A549 (cell line): ENCODE measurements around the gene LRP1. TPM values are rescaled to one million over a fixed set of nuclear protein-coding genes. Genes with fewer than 3 reads are reported as not detected.
A peak's percentile ranks its signal among the peaks of the same experiment; 100 is the strongest.

Source experiments
- ATAC-seq, 2 experiments: fragments of 200-7000 bp in 1 of 2; fragments of >200 bp in 1 of 2; cut with Nextera tagmentation in 1 of 2; cut with Tn5 transposase in 1 of 2; 3 replicates each; pipeline versions ENCODE4 v1.8.0 to v1.9.1; 2018 to 2020; ENCODE audit warnings: mild to moderate bottlenecking in 1 of 2, moderate library complexity in 1 of 2
- CTCF ChIA-PET: fragments of 300-600 bp; sonication (Branson Sonifier 250); formaldehyde crosslinking; extraction: SDS; loops from one replicate; lab custom pipeline; 2021; ENCODE audit warnings: antibody characterized with exemption, inconsistent platforms; lab: Yijun Ruan, JAX
- POLR2A ChIA-PET: fragments of 350-600 bp; formaldehyde crosslinking; extraction: SDS; loops from one replicate; lab custom pipeline; 2021; ENCODE audit warnings: antibody characterized with exemption, inconsistent platforms; lab: Yijun Ruan, JAX
- DNase-seq, 2 experiments: peaks; one replicate each; pipeline versions ENCODE4 v3.0.0 to v3.0.0-alpha.2; 2011 to 2016; ENCODE audit warnings: low read depth in 1 of 2, low spot score in 1 of 2
- FAIRE-seq: peaks from 2 replicates; lab custom pipeline; 2011; peaks lifted over from hg19 to GRCh38; lab: Jason Lieb, UNC
- H3K27ac ChIP-seq, 2 experiments: fragments of >200 bp; sonication (Bioruptor Twin); formaldehyde crosslinking; 3 replicates each; pipeline ENCODE4 v1.5.1; 2016 to 2017
- H3K4me1 ChIP-seq: fragments of >200 bp; sonication (Bioruptor Twin); formaldehyde crosslinking; 3 replicates; pipeline ENCODE4 v1.6.1; 2016
- H3K4me2 ChIP-seq: fragments of >200 bp; sonication (Bioruptor Twin); formaldehyde crosslinking; 3 replicates; pipeline ENCODE4 v1.6.1; 2016
- H3K4me3 ChIP-seq: fragments of >200 bp; sonication (Bioruptor Twin); formaldehyde crosslinking; 3 replicates; pipeline ENCODE4 v1.5.1; 2016
- H3K9me3 ChIP-seq: fragments of >200 bp; sonication (Bioruptor Twin); formaldehyde crosslinking; 3 replicates; pipeline ENCODE4 v1.6.1; 2016
- ATOH8 ChIP-seq: fragments of 250-450 bp; sonication (Bioruptor Pico); IDR thresholded peaks from 2 replicates; pipeline ENCODE4 v1.5.0; 2020; ENCODE audit warnings: low read depth, mild to moderate bottlenecking, moderate library complexity
- BCL3 ChIP-seq: fragments of >200 bp; sonication (Bioruptor Twin); formaldehyde crosslinking; IDR thresholded peaks from 3 replicates; pipeline ENCODE4 v1.6.1; 2016
- CHD2 ChIP-seq: fragments of 150-350 bp; IDR thresholded peaks from 2 replicates; pipeline ENCODE4 v1.6.1; 2014; ENCODE audit warnings: low read length; ENCODE audit not compliant: partially characterized antibody
- E2F6 ChIP-seq: IDR thresholded peaks from 2 replicates; pipeline ENCODE4 v1.6.1; 2012; ENCODE audit warnings: low read depth, borderline replicate concordance
- GATA3 ChIP-seq: IDR thresholded peaks from 2 replicates; pipeline ENCODE4 v1.6.1; 2012; ENCODE audit warnings: borderline replicate concordance
- HOXB5 ChIP-seq: fragments of 250-450 bp; sonication (Bioruptor Pico); IDR thresholded peaks from 2 replicates; pipeline ENCODE4 v1.5.0; 2020; ENCODE audit warnings: mild to moderate bottlenecking, moderate library complexity
- JUN ChIP-seq, 2 experiments: fragments of >200 bp; sonication (Bioruptor Twin); formaldehyde crosslinking; IDR thresholded peaks; 2 replicates in 1 of 2; 3 replicates in 1 of 2; pipeline ENCODE4 v1.6.1; 2016 to 2017
- JUNB ChIP-seq: fragments of >200 bp; sonication (Bioruptor Twin); formaldehyde crosslinking; IDR thresholded peaks from 2 replicates; pipeline ENCODE4 v1.6.1; 2016
- KDM5A ChIP-seq: fragments of 200-600 bp; sonication (generic); IDR thresholded peaks from 2 replicates; pipeline ENCODE4 v1.6.1; 2016; ENCODE audit warnings: antibody characterized with exemption, mild to moderate bottlenecking
- MAX ChIP-seq: IDR thresholded peaks from 2 replicates; pipeline ENCODE4 v1.6.1; 2012
- MYC ChIP-seq: IDR thresholded peaks from 2 replicates; pipeline ENCODE4 v1.6.1; 2012; ENCODE audit warnings: mild to moderate bottlenecking, inconsistent platforms, low read length, improper control_type of control experiment, borderline replicate concordance
- NPAS2 ChIP-seq: fragments of 250-450 bp; sonication (Bioruptor Pico); IDR thresholded peaks from 2 replicates; pipeline ENCODE4 v1.8.0; 2022; ENCODE audit warnings: mild to moderate bottlenecking, moderate library complexity, borderline replicate concordance
- NR3C1 ChIP-seq: fragments of >200 bp; sonication (Bioruptor Twin); formaldehyde crosslinking; IDR thresholded peaks from 3 replicates; pipeline ENCODE4 v1.6.1; 2017
- PHF8 ChIP-seq: fragments of 200-600 bp; sonication (generic); IDR thresholded peaks from 2 replicates; pipeline ENCODE4 v1.6.1; 2016; ENCODE audit warnings: low read depth, mild to moderate bottlenecking, antibody characterized with exemption, moderate library complexity, borderline replicate concordance
- POLR2A ChIP-seq: IDR thresholded peaks from 2 replicates; pipeline ENCODE4 v1.6.1; 2012; ENCODE audit warnings: mild to moderate bottlenecking, low read length
- RAD21 ChIP-seq, 2 experiments: fragments of >200 bp in 1 of 2; sonication (Bioruptor Twin) in 1 of 2; formaldehyde crosslinking in 1 of 2; IDR thresholded peaks in 1 of 2; conservative IDR thresholded peaks in 1 of 2; 2 replicates in 1 of 2; 3 replicates in 1 of 2; pipeline ENCODE4 v1.6.1; 2012 to 2018; ENCODE audit warnings: inconsistent platforms in 1 of 2
- USF2 ChIP-seq: fragments of 450-650 bp; IDR thresholded peaks from 2 replicates; pipeline ENCODE4 v1.6.1; 2014; ENCODE audit warnings: antibody characterized with exemption
- ZFP36 ChIP-seq: fragments of 450-650 bp; IDR thresholded peaks from 2 replicates; pipeline ENCODE4 v1.6.1; 2014; ENCODE audit warnings: borderline replicate concordance; ENCODE audit not compliant: partially characterized antibody
- ZSCAN20 ChIP-seq: fragments of 250-450 bp; sonication (Bioruptor Pico); IDR thresholded peaks from 2 replicates; pipeline ENCODE4 v1.8.0; 2022; ENCODE audit warnings: mild to moderate bottlenecking, moderate library complexity
- WGBS: methylation state at CpG from one replicate; pipeline ENCODE4 v1.1.6; 2017; ENCODE audit errors: missing lambda C conversion rate; 5-methylcytosine and 5-hydroxymethylcytosine counted together
- polyA plus RNA-seq, 4 experiments: library from polyadenylated mRNA; depleted of rRNA in 3 of 4; stranded (reverse); fragments of >200 nt; fragmentation: RNase III in 1 of 4; extraction: RNeasy Plus Mini Kit Qiagen cat#74134 plus additional on column Dnase treatment in 1 of 4; gene quantifications; 2 replicates in 3 of 4; 3 replicates in 1 of 4; pipeline ENCODE4 v1.2.3, GENCODE V29; 2011 to 2017

Gene LRP1
- polyA plus RNA-seq, 2 of the 4 experiments (the other 2 are of a cell fraction), result 5.6 to 9.4 TPM

- TF ChIP-seq ATOH8 (CRISPR knock-in tag) (no peak), ZSCAN20 (no peak), NPAS2 (CRISPR knock-in tag) (no peak), HOXB5 (CRISPR knock-in tag) (no peak), POLR2A (no peak), ZFP36 (no peak), BCL3 (no peak), NR3C1 (no peak), GATA3 (no peak)
Measured at GRCh38 chr12:57229046-57229633, 100.9 kb downstream of the LRP1 start (continued).

- under 1% methylated on average over 35 of the region's 42 CpGs for WGBS
- FAIRE-seq, result peak; percentile 89
Measured at GRCh38 chr12:57229634-57230380, 101.5 kb downstream of the LRP1 start, which contains the start of gene SHMT2. SHMT2 (plus strand) TSS chr12:57229711; CDS start chr12:57229779, 68 bp downstream.

More at GRCh38 chr12:57229634-57230380, 101.5 kb downstream of the LRP1 start, which contains the start of gene SHMT2:
- Histone ChIP-seq H3K4me2 (peak within 1 kb of the TSS; percentile 98), H3K4me3 (peak within 1 kb of the TSS; percentile 78), H3K9me3 (no peaks in the 10 kb centered on the region), H3K4me1 (peaks cover 12% of the 10 kb centered on the region; the same call in 2 of the 3 replicates), H3K27ac (peak within 1 kb of the TSS; percentile 82 to 95)
- ChIA-PET POLR2A (interaction anchor here (0.5 to 2.6 kb wide), 5 partner anchors 10 to 541 kb away, joined by 3 to 20 read pairs (median 4); no protein-coding TSS in a partner anchor), CTCF (interaction anchor here (0.7 to 26.5 kb wide), 12 partner anchors 12 to 354 kb away, joined by 3 to 615 read pairs (median 4); partner anchors contain the start of gene NXPH4)
- ATAC-seq (peak; percentile 75 to 83), DNase-seq (peak; percentile 97 to 99)
- TF ChIP-seq MYC, result peak; percentile 35; the same call in 1 of the 2 replicates
- no peak for TF ChIP-seq CHD2
- TF ChIP-seq JUNB, result no peak
- TF ChIP-seq JUN (IDR thresholded peaks at IDR 0.05), result peak in 1 of 2 experiments; percentile 60; a peak in 2 of 5 replicates
- peak; percentile 47; the same call in 1 of the 2 replicates for TF ChIP-seq PHF8
- TF ChIP-seq RAD21 (conservative IDR thresholded peaks at IDR 0.05 in 1 of 2, IDR thresholded peaks at IDR 0.05 in 1 of 2), result no peak
- peak; percentile 67 for TF ChIP-seq USF2
- TF ChIP-seq E2F6, result peak; percentile 39; the same call in 1 of the 2 replicates
- no peak for TF ChIP-seq KDM5A
- TF ChIP-seq POLR2A, result peak; percentile 54
- peak; percentile 84 for TF ChIP-seq MAX
